ENCODE results near the gene PROCR. TPM values are rescaled to one million over a fixed set of nuclear protein-coding genes. Genes with fewer than 3 reads are reported as not detected.

PROCR gene
- total RNA-seq, 1 experiment from 2014 or later = 52.0 TPM

GRCh38 chr20:35206802-35207201 is 34.9 kb downstream of the PROCR start:
- Histone ChIP-seq H3K9me2 (ENCODE audit: insufficient read depth) (no peaks in the 10 kb centered on the region), H3K4me3 (replicated peaks in 1 of 2; ENCODE audit: low read depth in 1 of 2, low read length in 2 of 2) (no peak overlapping the region), H2AFZ (ENCODE audit: low read depth, low read length, poor library complexity, severe bottlenecking) (no peak overlapping the region), H3K9me3 (ENCODE audit: control insufficient read depth in 1 of 2, insufficient read depth in 1 of 2, low read depth in 1 of 2, low read length in 2 of 2) (no peaks in the 10 kb centered on the region), H4K20me1 (ENCODE audit: insufficient read depth) (no peaks in the 10 kb centered on the region), H3K36me3 (ENCODE audit: control insufficient read depth in 1 of 2, insufficient read depth in 2 of 2, low read length in 2 of 2) (no peaks in the 10 kb centered on the region), H3K9ac (ENCODE audit: low read length) (no peak overlapping the region), H3K4me1 (ENCODE audit: control insufficient read depth in 1 of 2, insufficient read depth in 2 of 2, low read length in 2 of 2) (peaks cover 0 to 9% of the 10 kb centered on the region in 2 experiments; a peak in 2 of 4 replicates), H3K27ac (ENCODE audit: low read depth, low read length) (no peak overlapping the region), H3K27me3 (ENCODE audit: insufficient read depth, low read length) (no peaks in the 10 kb centered on the region), H3K79me2 (ENCODE audit: insufficient read depth, low read length) (no peaks in the 10 kb centered on the region), H3K4me2 (ENCODE audit: low read length) (no peak overlapping the region)
- ChIA-PET POLR2A (no interaction called here), CTCF (interaction anchor here (1.2 kb wide), 2 partner anchors 62 to 110 kb away, joined by 3 read pairs; no protein-coding TSS in a partner anchor), RAD21 (ENCODE audit: low non-redundant PET in 1 of 2, low total read pairs in 2 of 2, uncharacterized antibody in 2 of 2, unreplicated experiment in 2 of 2) (no interaction called here)
- BruUV-seq (replicated peaks) = no TSS peak
- intact Hi-C loops (cut with micrococcal nuclease) = no loop called here
- DNase-seq (ENCODE audit: low read depth, low spot score) = no peak
- ATAC-seq = no peak
- TF ChIP-seq CEBPB (IDR thresholded peaks at IDR 0.05; ENCODE audit: low read depth) (no peak), POLR2AphosphoS5 (IDR thresholded peaks at IDR 0.05; ENCODE audit: low read depth, low read length) (no peak), ZNF274 (IDR thresholded peaks at IDR 0.05; ENCODE audit: low read depth, low read length) (no peak), POLR2A (IDR thresholded peaks at IDR 0.05; ENCODE audit: borderline replicate concordance, extremely low read depth, insufficient read depth, insufficient read length) (no peak), REST (IDR thresholded peaks at IDR 0.05; ENCODE audit: low read depth) (no peak), MAX (IDR thresholded peaks at IDR 0.05) (no peak), YY1 (IDR thresholded peaks at IDR 0.05; ENCODE audit: extremely low read depth, insufficient replicate concordance, low read depth, low read length) (no peak), EZH2 (IDR thresholded peaks at IDR 0.05) (no peak), SRF (IDR thresholded peaks at IDR 0.05; ENCODE audit: low read depth) (no peak), RAD21 (IDR thresholded peaks at IDR 0.05; ENCODE audit: low read depth) (no peak), ZFX (IDR thresholded peaks at IDR 0.05) (no peak)
- TF ChIP-seq, protein P1, sequence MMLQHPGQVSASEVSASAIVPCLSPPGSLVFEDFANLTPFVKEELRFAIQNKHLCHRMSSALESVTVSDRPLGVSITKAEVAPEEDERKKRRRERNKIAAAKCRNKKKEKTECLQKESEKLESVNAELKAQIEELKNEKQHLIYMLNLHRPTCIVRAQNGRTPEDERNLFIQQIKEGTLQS (IDR thresholded peaks at IDR 0.05) = no peak
